HEK293T (cell line): ENCODE results near the gene ZDHHC4.

Source experiments
- BHLHE40 ChIP-seq: fragments of 450-650 bp; IDR thresholded peaks from 2 replicates; pipeline ENCODE4 v1.6.1; 2016; ENCODE audit warnings: mild to moderate bottlenecking, moderate library complexity, borderline replicate concordance
- FOXA1 ChIP-seq: fragments of 450-650 bp; IDR thresholded peaks from 2 replicates; pipeline ENCODE4 v1.6.1; 2016; ENCODE audit warnings: mild to moderate bottlenecking
- PKNOX1 ChIP-seq: fragments of 450-650 bp; IDR thresholded peaks from 2 replicates; pipeline ENCODE4 v1.6.1; 2016
- SP1 ChIP-seq: fragments of 450-650 bp; IDR thresholded peaks from 2 replicates; pipeline ENCODE4 v1.6.1; 2017

- TF ChIP-seq PKNOX1 (no peak), SP1 (no peak), BHLHE40 (no peak), FOXA1 (no peak)
These were observed 22.8 kb downstream of the ZDHHC4 start for GRCh38 chr7:6600093-6600492.
